GM12864 (cell line): Measurements from ENCODE around the gene TRIM43.
"Not testable (repeated sequence)": the region's sequence is repeated elsewhere in the genome, so short reads cannot be mapped to it uniquely, and the experiment has no call there.

Experiments
- DNase-seq: peaks from one replicate; pipeline ENCODE4 v3.0.0-alpha.2; 2011; ENCODE audit warnings: low read depth
- H3K4me3 ChIP-seq: 2 replicates; pipeline ENCODE4 v1.5.1; 2011; ENCODE audit warnings: mild to moderate bottlenecking, low read depth, low read length, control low read depth
- CTCF ChIP-seq: IDR thresholded peaks from 2 replicates; pipeline ENCODE4 v1.5.1; 2011; ENCODE audit warnings: low read depth, mild to moderate bottlenecking, moderate library complexity, low read length, control low read depth, inconsistent platforms; ENCODE audit errors: missing control alignments

The TRIM43 gene

GRCh38 chr2:95591701-95592100 lies at the start of gene TRIM43:
Gene TRIM43, plus strand, starts transcription at chr2:95592001. Its CDS starts 2,023 bp downstream, at chr2:95594024.
- not testable (repeated sequence) for DNase-seq, H3K4me3 ChIP-seq

DNA sequence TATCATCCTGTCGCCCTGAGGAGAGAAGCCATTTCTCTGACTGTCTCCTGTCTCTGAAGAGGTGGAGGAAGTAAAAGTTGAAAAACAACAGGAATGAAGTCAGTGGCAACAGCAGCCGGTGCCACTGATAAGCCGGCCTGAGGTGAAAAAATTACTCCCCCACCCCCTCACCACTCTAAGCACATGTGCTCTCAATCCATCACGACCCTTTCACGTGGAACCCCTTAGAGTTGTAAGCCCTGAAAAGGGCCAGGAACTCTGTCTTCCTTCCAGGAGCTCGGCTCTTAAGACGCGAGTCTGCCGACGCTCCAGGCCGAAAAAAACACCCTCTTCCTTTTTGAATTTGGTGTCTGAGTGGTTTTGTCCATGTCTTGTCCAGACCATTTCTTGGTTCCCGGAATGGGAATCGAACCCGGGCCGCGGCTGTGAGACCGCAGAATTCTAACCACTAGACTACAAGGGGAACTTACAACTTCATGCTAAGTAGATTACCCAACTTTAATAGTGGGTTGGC lies 40.7 kb upstream of the TRIM43 start:
- DNase-seq = no peak
- H3K4me3 ChIP-seq = no peak overlapping the region
- no peak for TF ChIP-seq CTCF

GRCh38 chr2:95552911-95553310 lies 38.9 kb upstream of the TRIM43 start:
- H3K4me3 ChIP-seq = no peak overlapping the region
- DNase-seq = no peak
- TF ChIP-seq CTCF = no peak

DNA sequence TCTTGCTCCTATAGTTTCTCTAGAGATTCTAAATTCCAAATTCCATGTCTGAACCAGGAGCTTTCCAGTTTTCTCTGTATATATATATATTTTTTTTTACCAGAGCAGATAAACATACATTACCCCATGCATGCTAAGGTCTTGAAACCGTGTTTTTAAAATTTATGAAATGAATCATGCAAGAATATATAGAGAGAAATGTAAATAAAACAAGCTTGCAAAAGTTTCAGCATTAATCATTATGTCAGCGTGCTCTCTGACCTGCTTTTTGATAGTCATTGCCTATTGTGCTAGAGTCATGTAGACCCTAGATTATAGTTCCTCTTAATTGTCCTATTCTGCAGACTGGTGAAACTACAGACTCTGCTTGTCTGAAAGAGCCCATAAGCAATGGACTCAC lies 22.6 kb upstream of the TRIM43 start:
- DNase-seq = no peak
- no peak for TF ChIP-seq CTCF
- no peak overlapping the region for H3K4me3 ChIP-seq

DNA sequence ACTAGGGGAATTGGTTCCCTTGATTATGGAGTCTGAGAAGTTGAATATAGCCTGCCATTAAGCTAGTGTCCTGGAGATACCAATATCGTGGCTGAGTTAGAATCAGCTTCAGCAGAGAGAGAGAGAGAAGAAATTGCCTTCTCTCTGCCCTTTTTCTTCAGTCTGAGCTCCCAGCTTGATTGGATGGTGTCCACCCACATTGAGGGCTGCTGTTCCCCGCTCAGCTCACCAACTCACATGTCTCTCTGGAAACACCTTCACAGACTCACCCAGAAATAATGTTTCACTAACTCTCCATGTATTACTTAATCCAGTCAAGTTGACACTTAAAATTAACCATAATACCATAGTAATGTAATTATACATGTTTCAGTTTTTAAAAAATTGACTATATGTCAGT lies 17.9 kb upstream of the TRIM43 start:
- no peak overlapping the region for H3K4me3 ChIP-seq
- TF ChIP-seq CTCF = no peak
- DNase-seq = no peak

GRCh38 chr2:95574506-95574905 lies 17.3 kb upstream of the TRIM43 start:
- TF ChIP-seq CTCF = no peak
- no peak overlapping the region for H3K4me3 ChIP-seq
- no peak for DNase-seq

DNA sequence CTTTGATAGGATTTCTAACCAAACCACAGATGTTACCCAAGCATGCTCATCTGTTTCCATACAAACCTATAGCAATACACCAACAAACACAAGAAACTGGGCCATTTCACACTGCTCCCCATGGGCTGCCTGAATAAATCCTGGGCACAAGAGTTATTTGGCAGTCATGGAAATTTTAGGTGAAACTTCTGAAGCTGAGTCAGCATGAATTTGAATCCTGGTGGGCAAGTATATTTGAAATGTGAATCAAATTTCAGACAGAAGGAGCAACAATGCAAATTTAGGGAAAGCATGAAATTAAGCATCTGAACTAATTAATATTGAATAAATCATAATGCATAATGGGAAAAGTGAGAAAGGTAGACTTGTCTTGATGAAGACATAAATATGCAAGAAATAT lies 15.9 kb upstream of the TRIM43 start:
- DNase-seq = no peak
- no peak for TF ChIP-seq CTCF

More for the DNA sequence above, 15.9 kb upstream of the TRIM43 start:
- H3K4me3 ChIP-seq = no peak overlapping the region
